HuH-7.5 (cell line): ENCODE measurements around the gene ACTBL2.

ENCODE experiments used
- DNase-seq: peaks from one replicate; pipeline ENCODE4 v3.0.0; 2011; ENCODE audit warnings: low spot score

ACTBL2 gene

GRCh38 chr5:57448751-57449150, 33.9 kb downstream of the ACTBL2 start:
- DNase-seq, result no peak

GRCh38 chr5:57448287-57448686, 34.3 kb downstream of the ACTBL2 start:
- DNase-seq, result no peak

- no peak for DNase-seq
Measured at GRCh38 chr5:57447658-57448057, 35.0 kb downstream of the ACTBL2 start.

GRCh38 chr5:57446966-57447365, 35.6 kb downstream of the ACTBL2 start:
- DNase-seq, result no peak

GRCh38 chr5:57445705-57446037, 36.9 kb downstream of the ACTBL2 start:
- no peak for DNase-seq

- no peak for DNase-seq
Measured at GRCh38 chr5:57445006-57445704, 37.5 kb downstream of the ACTBL2 start.

GRCh38 chr5:57442080-57442839, 40.4 kb downstream of the ACTBL2 start:
- no peak for DNase-seq

GRCh38 chr5:57441557-57441956, 41.1 kb downstream of the ACTBL2 start:
- DNase-seq, result no peak

- DNase-seq, result no peak
Measured at GRCh38 chr5:57439601-57440000, 43.0 kb downstream of the ACTBL2 start.

GRCh38 chr5:57437976-57438805, 44.4 kb downstream of the ACTBL2 start:
- no peak for DNase-seq

- DNase-seq, result no peak
Measured at GRCh38 chr5:57436586-57436985, 46.0 kb downstream of the ACTBL2 start.

- peak; percentile 11 for DNase-seq
Measured at GRCh38 chr5:57435701-57436134, 46.9 kb downstream of the ACTBL2 start.

GRCh38 chr5:57434683-57435082, 47.9 kb downstream of the ACTBL2 start:
- DNase-seq, result no peak

- DNase-seq, result no peak
Measured at GRCh38 chr5:57434227-57434640, 48.4 kb downstream of the ACTBL2 start.

GRCh38 chr5:57432876-57433275, 49.7 kb downstream of the ACTBL2 start:
- DNase-seq, result no peak

- DNase-seq, result no peak
Measured at GRCh38 chr5:57431759-57432158, 50.9 kb downstream of the ACTBL2 start.
